HepG2 (cell line): Measurements from ENCODE around the gene ELMOD1. TPM values are rescaled to one million over a fixed set of nuclear protein-coding genes. Genes with fewer than 3 reads are reported as not detected.

Experiments used
- ATAC-seq: fragments of 200-7000 bp; cut with Tn5 transposase; 3 replicates; pipeline ENCODE4 v1.9.1; 2020; ENCODE audit warnings: mild to moderate bottlenecking, moderate library complexity
- BruUV-seq: library from RNA; stranded (reverse); fragments of 400-500 nt; replicated peaks from 2 replicates; lab custom pipeline; 2021; lab: Mats Ljungman, UMichigan
- CTCF ChIA-PET: fragments of 300-600 bp; formaldehyde crosslinking; extraction: SDS; loops from one replicate; lab custom pipeline; 2021; ENCODE audit warnings: low total read pairs, inconsistent platforms, low intra/inter-chr PET ratio; lab: Yijun Ruan, JAX
- POLR2A ChIA-PET: fragments of 350-600 bp; sonication (Branson Sonifier 250); formaldehyde crosslinking; loops from one replicate; lab custom pipeline; 2020; ENCODE audit warnings: antibody characterized with exemption, inconsistent platforms; lab: Yijun Ruan, JAX
- DNase-seq: peaks from one replicate; pipeline ENCODE4 v3.0.0-alpha.2; 2015; ENCODE audit warnings: low spot score
- FAIRE-seq: peaks from 3 replicates; lab custom pipeline; 2011; peaks lifted over from hg19 to GRCh38; lab: Jason Lieb, UNC
- H2AFZ ChIP-seq: one replicate; pipeline ENCODE4 v1.6.1; 2011; ENCODE audit warnings: low read length, inconsistent platforms
- H3K27ac ChIP-seq: fragments of 300-600 bp; 3 replicates; pipeline ENCODE4 v1.8.0; 2011; ENCODE audit warnings: mixed run types, mild to moderate bottlenecking, mixed read lengths, low read length, inconsistent platforms; ENCODE audit not compliant: insufficient read depth; ENCODE audit errors: extremely low read length
- H3K27me3 ChIP-seq, 2 experiments: fragments of 200-600 bp in 1 of 2; 2 replicates in 1 of 2; 3 replicates in 1 of 2; pipeline versions ENCODE4 v1.6.0 to v1.8.0; 2011; ENCODE audit warnings: low read length in 2 of 2, mild to moderate bottlenecking in 2 of 2, moderate library complexity in 2 of 2, inconsistent platforms in 1 of 2; ENCODE audit not compliant: insufficient read depth in 2 of 2, control insufficient read depth in 1 of 2
- H3K36me3 ChIP-seq, 2 experiments: fragments of 200-600 bp in 1 of 2; replicated peaks in 1 of 2; 2 replicates in 1 of 2; 3 replicates in 1 of 2; pipeline versions ENCODE4 v1.5.1 to v1.8.0; 2011; ENCODE audit warnings: low read length in 2 of 2, inconsistent platforms in 1 of 2; ENCODE audit not compliant: insufficient read depth in 2 of 2, control insufficient read depth in 1 of 2
- H3K4me1 ChIP-seq: 2 replicates; pipeline ENCODE4 v1.5.1; 2012; ENCODE audit warnings: low read length, inconsistent platforms; ENCODE audit not compliant: insufficient read depth
- H3K4me2 ChIP-seq: 2 replicates; pipeline ENCODE4 v1.6.0; 2011; ENCODE audit warnings: low read depth, low read length, inconsistent platforms
- H3K4me3 ChIP-seq, 3 experiments: fragments of 200-600 bp in 1 of 3; sonication (generic), shearing (Covaris generic) in 1 of 3; replicated peaks in 1 of 3; 2 replicates each; pipeline ENCODE4 v1.5.1; 2011 to 2016; ENCODE audit warnings: low read length in 3 of 3, inconsistent platforms in 2 of 3, low read depth in 2 of 3, mild to moderate bottlenecking in 2 of 3, control low read depth in 1 of 3, mixed read lengths in 1 of 3; ENCODE audit not compliant: insufficient read depth in 1 of 3
- H3K79me2 ChIP-seq: one replicate; pipeline ENCODE4 v1.6.1; 2011; ENCODE audit warnings: low read length, inconsistent platforms; ENCODE audit not compliant: insufficient read depth
- H3K9ac ChIP-seq: 2 replicates; pipeline ENCODE4 v1.6.0; 2011; ENCODE audit warnings: mild to moderate bottlenecking, low read depth, low read length, inconsistent platforms; ENCODE audit not compliant: insufficient read depth
- H3K9me3 ChIP-seq: 2 replicates; pipeline ENCODE4 v1.5.1; 2012; ENCODE audit warnings: mild to moderate bottlenecking, low read length
- H4K20me1 ChIP-seq: 2 replicates; pipeline ENCODE4 v1.6.0; 2011; ENCODE audit warnings: inconsistent platforms, mild to moderate bottlenecking, low read length, moderate library complexity; ENCODE audit not compliant: insufficient read depth
- ARID4A ChIP-seq: sonication (generic); formaldehyde crosslinking; IDR thresholded peaks from 2 replicates; pipeline ENCODE4 v1.5.0; 2020; ENCODE audit warnings: mild to moderate bottlenecking, missing genetic modification reagents, borderline replicate concordance
- BRCA1 ChIP-seq: sonication (generic); formaldehyde crosslinking; IDR thresholded peaks from 2 replicates; pipeline ENCODE4 v1.4.0; 2020; ENCODE audit warnings: missing genetic modification reagents
- CTCF ChIP-seq: sonication (generic); formaldehyde crosslinking; IDR thresholded peaks from 2 replicates; pipeline ENCODE4 v1.5.0; 2020; ENCODE audit warnings: mild to moderate bottlenecking, missing genetic modification reagents, moderate library complexity
- EHMT2 ChIP-seq: fragments of 200-600 bp; sonication (generic); IDR thresholded peaks from 2 replicates; pipeline ENCODE4 v1.7.0; 2017; ENCODE audit warnings: antibody characterized with exemption, low read depth, low read length, borderline replicate concordance
- GATAD1 ChIP-seq: IDR thresholded peaks from 2 replicates; pipeline ENCODE4 v1.6.1; 2016; ENCODE audit warnings: missing genetic modification reagents, missing compliant biosample characterization
- JUND ChIP-seq: sonication (generic); formaldehyde crosslinking; IDR thresholded peaks from 2 replicates; pipeline ENCODE4 v1.8.0; 2022; ENCODE audit warnings: mild to moderate bottlenecking, missing genetic modification reagents
- NR1H2 ChIP-seq: sonication (generic); formaldehyde crosslinking; IDR thresholded peaks from 2 replicates; pipeline ENCODE4 v1.8.1; 2022; ENCODE audit warnings: low read depth, missing genetic modification reagents, borderline replicate concordance
- PAX8 ChIP-seq: sonication (generic); formaldehyde crosslinking; IDR thresholded peaks from 2 replicates; pipeline ENCODE4 v1.8.0; 2022; ENCODE audit warnings: mild to moderate bottlenecking, missing genetic modification reagents, borderline replicate concordance
- POGK ChIP-seq: sonication (generic); formaldehyde crosslinking; conservative IDR thresholded peaks from 2 replicates; pipeline ENCODE4 v1.8.0; 2022; ENCODE audit warnings: mild to moderate bottlenecking, moderate library complexity, missing genetic modification reagents
- PPARG ChIP-seq: conservative IDR thresholded peaks from 2 replicates; pipeline ENCODE4 v1.6.1; 2016; ENCODE audit warnings: missing biosample characterization, missing genetic modification reagents
- ZFYVE20 ChIP-seq: sonication (generic); formaldehyde crosslinking; IDR thresholded peaks from 2 replicates; pipeline ENCODE4 v1.8.0; 2023; ENCODE audit warnings: low read depth, mild to moderate bottlenecking, moderate library complexity, missing genetic modification reagents, borderline replicate concordance
- ZKSCAN5 ChIP-seq: sonication (generic); formaldehyde crosslinking; IDR thresholded peaks from 2 replicates; pipeline ENCODE4 v1.5.1; 2020; ENCODE audit warnings: mild to moderate bottlenecking, missing genetic modification reagents
- ZNF451 ChIP-seq: sonication (generic); formaldehyde crosslinking; IDR thresholded peaks from 2 replicates; pipeline ENCODE4 v1.5.0; 2020; ENCODE audit warnings: mild to moderate bottlenecking, missing genetic modification reagents
- WGBS: methylation state at CpG from one replicate; pipeline ENCODE4 v1.1.6; 2017; ENCODE audit warnings: low lambda C conversion rate; 5-methylcytosine and 5-hydroxymethylcytosine counted together
- in situ Hi-C: cut with HindIII; loops from 2 replicates; pipeline ENCODE4 v1.10.0; 2017; ENCODE audit warnings: low pct_unique_long_range_greater_than_20kb; ENCODE audit not compliant: extremely low pct_ligation_motif_present
- intact Hi-C: fragments of 100-400 bp; cut with micrococcal nuclease; formaldehyde crosslinking; loops from one replicate; pipeline ENCODE4 v1.10.0; 2022; ENCODE audit not compliant: unreplicated experiment
- polyA plus RNA-seq, 8 experiments: library from polyadenylated mRNA; depleted of rRNA in 3 of 8; stranded (reverse) in 7 of 8; unstranded in 1 of 8; fragments of >200 nt; fragmentation: Illumina TruSeq in 4 of 8; extraction: Trizol in 4 of 8; gene quantifications; 2 replicates each; pipeline versions ENCODE4 v1.2.1 to v1.2.3, GENCODE V29; 2011 to 2016; ENCODE audit warnings: low read depth in 4 of 8, missing spikeins in 1 of 8, mixed read lengths in 1 of 8; ENCODE audit not compliant: insufficient read depth in 1 of 8
- total RNA-seq, 5 experiments: library from RNA; depleted of rRNA; stranded (reverse); fragments of >200 nt; fragmentation: Illumina TruSeq; extraction: Trizol; gene quantifications; 2 replicates each; pipeline ENCODE4 v1.2.3, GENCODE V29; 2016; ENCODE audit warnings: low read depth in 1 of 5

The ELMOD1 gene
- total and polyA plus RNA-seq, 2 of the 13 experiments (the other 11 are each of a cell fraction or from before 2014, with no cell fraction given), result not detected

GRCh38 chr11:107689317-107690202 is 98.6 kb downstream of the ELMOD1 start:
- in situ Hi-C loops, result loop anchor here (5.0 kb wide), 1 partner anchor 122 kb away; the partner anchor contains the start of gene ALKBH8
- FAIRE-seq, result peak; percentile 68
- H3K4me3 ChIP-seq, result no peak overlapping the region
- TF ChIP-seq ZFYVE20 (no peak), PAX8 (no peak), BRCA1 (CRISPR knock-in tag) (no peak), ZKSCAN5 (CRISPR knock-in tag) (no peak), POGK (CRISPR knock-in tag) (no peak), PPARG (CRISPR knock-in tag) (no peak), NR1H2 (CRISPR knock-in tag) (no peak), JUND (CRISPR knock-in tag) (no peak), EHMT2 (no peak), GATAD1 (no peak), ARID4A (no peak), ZNF451 (no peak), CTCF (CRISPR knock-in tag) (peak; percentile 83)

More at GRCh38 chr11:107689317-107690202, 98.6 kb downstream of the ELMOD1 start:
- H3K36me3 ChIP-seq, result no peaks in the 10 kb centered on the region
- DNase-seq (peak; percentile 57), ATAC-seq (peak; percentile 98)
- no peak overlapping the region for H3K27ac ChIP-seq
- H3K9me3 ChIP-seq, result no peaks in the 10 kb centered on the region
- intact Hi-C loops, result loop anchor here (1.0 kb wide), 3 partner anchors 113 to 140 kb away; no protein-coding TSS in a partner anchor
- POLR2A ChIA-PET, result no interaction called here
- no peaks in the 10 kb centered on the region for H3K27me3 ChIP-seq
- 36% methylated on average over 11 of the region's 11 CpGs for WGBS
- no peak overlapping the region for H2AFZ ChIP-seq
- H3K4me1 ChIP-seq, result no peaks in the 10 kb centered on the region
- no peaks in the 10 kb centered on the region for H3K79me2 ChIP-seq
- no peak overlapping the region for H3K9ac ChIP-seq
- H3K4me2 ChIP-seq, result no peak overlapping the region
- H4K20me1 ChIP-seq, result no peaks in the 10 kb centered on the region
- CTCF ChIA-PET, result interaction anchor here (1.6 to 2.9 kb wide), 3 partner anchors 113 to 140 kb away, joined by 18 to 36 read pairs (median 19); no protein-coding TSS in a partner anchor
- no TSS peak for BruUV-seq
